Type B pancreatic cell (in vitro differentiated cells): ENCODE results near the gene MLXIPL. TPM values are rescaled to one million over a fixed set of nuclear protein-coding genes. Genes with fewer than 3 reads are reported as not detected.
"Not testable (repeated sequence)": the region's sequence is repeated elsewhere in the genome, so short reads cannot be mapped to it uniquely, and the experiment has no call there.

Experiments used
- DNase-seq: peaks from one replicate; pipeline ENCODE4 v3.0.0; 2021; ENCODE audit warnings: mixed read lengths; ENCODE audit not compliant: unreplicated experiment; ENCODE audit errors: extremely low spot score
- H3K27ac Mint-ChIP-seq: 2 replicates; pipeline ENCODE4 v1.8.0; 2021; ENCODE audit warnings: mild to moderate bottlenecking, mixed read lengths
- H3K27me3 Mint-ChIP-seq: 2 replicates; pipeline ENCODE4 v1.8.0; 2021; ENCODE audit warnings: mixed read lengths
- H3K36me3 Mint-ChIP-seq: 2 replicates; pipeline ENCODE4 v1.8.0; 2021; ENCODE audit warnings: mixed read lengths
- H3K4me1 Mint-ChIP-seq: one replicate; pipeline ENCODE4 v1.8.0; 2021; ENCODE audit warnings: mixed read lengths; ENCODE audit not compliant: unreplicated experiment
- H3K4me3 Mint-ChIP-seq: 2 replicates; pipeline ENCODE4 v1.8.0; 2021; ENCODE audit warnings: mild to moderate bottlenecking, mixed read lengths
- H3K9me3 Mint-ChIP-seq: 2 replicates; pipeline ENCODE4 v1.8.0; 2021; ENCODE audit warnings: mixed read lengths
- CTCF ChIP-seq: fragments of 200-600 bp; sonication (generic); conservative IDR thresholded peaks from 2 replicates; pipeline ENCODE4 v1.5.0; 2021; ENCODE audit warnings: antibody characterized with exemption, mild to moderate bottlenecking
- total RNA-seq: library from RNA; stranded (reverse); gene quantifications from 2 replicates; pipeline ENCODE4 v1.2.1, GENCODE V29; 2021; ENCODE audit warnings: low replicate concordance

The MLXIPL gene
- total RNA-seq, 1 donor from 2014 or later: 27.8 TPM

- Mint-ChIP-seq H3K36me3 (peaks cover 6% of the 10 kb centered on the region), H3K9me3 (no peaks in the 10 kb centered on the region), H3K27ac (no peak overlapping the region), H3K4me3 (peak overlapping the region; percentile 94), H3K27me3 (no peaks in the 10 kb centered on the region), H3K4me1 (peaks cover 21% of the 10 kb centered on the region)
- TF ChIP-seq CTCF: no peak
- no peak for DNase-seq
These were observed 45.0 kb upstream of the MLXIPL start for GRCh38 chr7:73669288-73669701.

GRCh38 chr7:73668886-73669230 lies 44.5 kb upstream of the MLXIPL start:
- Mint-ChIP-seq H3K9me3 (no peaks in the 10 kb centered on the region), H3K4me3 (peak overlapping the region; percentile 94), H3K27ac (peak overlapping the region; percentile 81), H3K36me3 (peaks cover 6% of the 10 kb centered on the region), H3K27me3 (no peaks in the 10 kb centered on the region), H3K4me1 (peaks cover 24% of the 10 kb centered on the region)
- TF ChIP-seq CTCF: no peak
- no peak for DNase-seq

- TF ChIP-seq CTCF: no peak
- Mint-ChIP-seq H3K36me3 (peaks cover 6% of the 10 kb centered on the region), H3K27me3 (no peaks in the 10 kb centered on the region), H3K4me3 (peak overlapping the region; percentile 94), H3K4me1 (peaks cover 24% of the 10 kb centered on the region), H3K9me3 (peaks cover 2% of the 10 kb centered on the region), H3K27ac (peak overlapping the region; percentile 81)
- DNase-seq: no peak
These were observed 44.0 kb upstream of the MLXIPL start for GRCh38 chr7:73668103-73668885.

GRCh38 chr7:73667344-73668102 lies 43.2 kb upstream of the MLXIPL start, which contains the start of gene VPS37D:
Gene VPS37D, plus strand, starts transcription at chr7:73667831. Its CDS starts 128 bp downstream, at chr7:73667959.
- DNase-seq: peak; percentile 97
- TF ChIP-seq CTCF: peak; percentile 92
- Mint-ChIP-seq H3K4me3 (peak within 1 kb of the TSS; percentile 94), H3K4me1 (peaks cover 24% of the 10 kb centered on the region), H3K27ac (peak within 1 kb of the TSS; percentile 81), H3K9me3 (peaks cover 6% of the 10 kb centered on the region), H3K36me3 (peaks cover 6% of the 10 kb centered on the region), H3K27me3 (peaks cover 3% of the 10 kb centered on the region)

GRCh38 chr7:73663033-73663432 lies 38.7 kb upstream of the MLXIPL start:
- Mint-ChIP-seq H3K27me3 (peaks cover 18% of the 10 kb centered on the region), H3K4me3 (no peak overlapping the region), H3K4me1 (peaks cover 8% of the 10 kb centered on the region), H3K36me3 (no peaks in the 10 kb centered on the region), H3K9me3 (peaks cover 6% of the 10 kb centered on the region), H3K27ac (no peak overlapping the region)
- no peak for TF ChIP-seq CTCF
- no peak for DNase-seq

GRCh38 chr7:73660594-73660993 lies 36.3 kb upstream of the MLXIPL start:
- not testable (repeated sequence) for H3K4me3 Mint-ChIP-seq, H3K27ac Mint-ChIP-seq, H3K9me3 Mint-ChIP-seq, H3K36me3 Mint-ChIP-seq, DNase-seq, H3K4me1 Mint-ChIP-seq
- H3K27me3 Mint-ChIP-seq: peaks cover 18% of the 10 kb centered on the region
